WERI-Rb-1 (cell line): Measurements from ENCODE around the gene TANK.
"Not testable (repeated sequence)": the region's sequence is repeated elsewhere in the genome, so short reads cannot be mapped to it uniquely, and the experiment has no call there.

ENCODE experiments used
- DNase-seq: peaks from one replicate; pipeline ENCODE4 v3.0.0-alpha.2; 2020
- H3K27ac ChIP-seq: fragments of 250-450 bp; sonication (Bioruptor Pico); 2 replicates; pipeline ENCODE4 v1.5.1; 2020; ENCODE audit warnings: mild to moderate bottlenecking, moderate library complexity
- H3K27me3 ChIP-seq: fragments of 250-450 bp; sonication (Bioruptor Pico); 2 replicates; pipeline ENCODE4 v1.5.1; 2021; ENCODE audit warnings: mild to moderate bottlenecking, low read depth, moderate library complexity; ENCODE audit not compliant: insufficient read depth, severe bottlenecking
- H3K36me3 ChIP-seq: fragments of 250-450 bp; sonication (Bioruptor Pico); 2 replicates; pipeline ENCODE4 v1.5.1; 2020; ENCODE audit warnings: mild to moderate bottlenecking, moderate library complexity
- H3K4me3 ChIP-seq: 2 replicates; pipeline ENCODE4 v1.5.1; 2011; ENCODE audit warnings: low read depth, mild to moderate bottlenecking, control low read depth, low read length
- H3K9me3 ChIP-seq: fragments of 250-450 bp; sonication (Bioruptor Pico); 2 replicates; pipeline ENCODE4 v1.5.1; 2021; ENCODE audit warnings: mild to moderate bottlenecking, moderate library complexity; ENCODE audit not compliant: severe bottlenecking
- TF ChIP-seq, protein P1 (sequence below): IDR thresholded peaks from 2 replicates; pipeline ENCODE4 v1.5.1; 2011; ENCODE audit warnings: low read depth, mild to moderate bottlenecking, control low read depth, inconsistent platforms, low read length

TANK gene

DNA sequence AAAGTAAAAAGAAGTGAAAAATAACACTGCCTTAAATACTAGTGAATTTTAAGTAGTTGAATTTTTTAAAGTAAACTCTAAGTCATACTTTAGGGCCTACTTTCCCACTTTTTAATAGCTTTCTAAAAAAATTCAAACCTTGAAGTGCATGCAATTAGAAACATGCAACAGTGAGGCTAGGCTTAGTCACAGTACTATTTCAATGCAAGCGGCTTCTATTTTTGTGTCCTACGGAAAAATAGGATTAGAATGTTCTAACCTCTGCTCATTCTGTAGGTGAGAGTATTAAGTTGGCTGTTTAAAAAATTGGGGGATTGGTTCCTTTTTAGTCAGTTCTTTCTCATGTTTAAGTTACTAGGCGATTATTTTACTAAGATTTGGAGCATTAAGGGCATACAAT is 108.9 kb downstream of the TANK start:
- Histone ChIP-seq H3K27ac (no peak overlapping the region), H3K36me3 (no peaks in the 10 kb centered on the region), H3K27me3 (no peaks in the 10 kb centered on the region), H3K4me3 (no peak overlapping the region), H3K9me3 (no peaks in the 10 kb centered on the region)
- TF ChIP-seq, protein P1, sequence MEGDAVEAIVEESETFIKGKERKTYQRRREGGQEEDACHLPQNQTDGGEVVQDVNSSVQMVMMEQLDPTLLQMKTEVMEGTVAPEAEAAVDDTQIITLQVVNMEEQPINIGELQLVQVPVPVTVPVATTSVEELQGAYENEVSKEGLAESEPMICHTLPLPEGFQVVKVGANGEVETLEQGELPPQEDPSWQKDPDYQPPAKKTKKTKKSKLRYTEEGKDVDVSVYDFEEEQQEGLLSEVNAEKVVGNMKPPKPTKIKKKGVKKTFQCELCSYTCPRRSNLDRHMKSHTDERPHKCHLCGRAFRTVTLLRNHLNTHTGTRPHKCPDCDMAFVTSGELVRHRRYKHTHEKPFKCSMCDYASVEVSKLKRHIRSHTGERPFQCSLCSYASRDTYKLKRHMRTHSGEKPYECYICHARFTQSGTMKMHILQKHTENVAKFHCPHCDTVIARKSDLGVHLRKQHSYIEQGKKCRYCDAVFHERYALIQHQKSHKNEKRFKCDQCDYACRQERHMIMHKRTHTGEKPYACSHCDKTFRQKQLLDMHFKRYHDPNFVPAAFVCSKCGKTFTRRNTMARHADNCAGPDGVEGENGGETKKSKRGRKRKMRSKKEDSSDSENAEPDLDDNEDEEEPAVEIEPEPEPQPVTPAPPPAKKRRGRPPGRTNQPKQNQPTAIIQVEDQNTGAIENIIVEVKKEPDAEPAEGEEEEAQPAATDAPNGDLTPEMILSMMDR = no peak
- DNase-seq = no peak

DNA sequence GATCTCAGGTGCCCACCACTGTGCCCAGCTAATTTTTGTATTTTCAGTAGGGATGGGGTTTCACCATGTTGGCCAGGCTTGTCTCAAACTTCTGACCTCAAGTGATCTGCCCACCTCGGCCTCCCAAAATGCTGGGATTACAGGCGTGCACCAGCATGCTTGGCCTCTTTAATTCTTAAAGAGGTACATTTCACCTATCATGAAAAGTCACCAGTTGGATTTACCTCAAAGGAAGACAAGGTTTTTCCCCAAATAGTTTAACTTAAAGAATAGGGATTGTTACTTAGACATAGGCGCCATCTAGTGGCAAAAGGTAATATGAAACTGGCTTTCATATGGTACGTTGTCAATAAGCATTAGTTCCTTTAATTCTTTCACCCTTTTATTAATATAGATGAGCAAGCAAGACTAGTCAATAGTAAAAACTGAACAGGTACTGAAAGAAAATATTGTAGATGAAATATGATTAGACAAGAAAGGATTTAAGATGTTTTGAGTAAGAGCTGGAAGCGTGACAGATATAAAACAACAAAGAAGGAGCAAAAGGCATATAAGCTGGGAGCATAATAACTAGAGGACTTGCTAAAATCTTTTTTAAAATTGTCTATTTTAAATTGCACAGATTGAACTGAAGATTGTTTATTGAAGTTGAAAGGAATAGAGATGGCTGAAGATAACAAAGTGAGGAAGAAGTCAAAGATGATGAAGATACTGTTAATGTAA is 113.0 kb downstream of the TANK start:
- TF ChIP-seq, protein P1 = 0 out of 2 replicates have a peak, but pooled peaks have one; percentile 20
- H3K27ac ChIP-seq = no peak overlapping the region
- no peaks in the 10 kb centered on the region for H3K9me3 ChIP-seq
- DNase-seq = no peak
- no peaks in the 10 kb centered on the region for H3K27me3 ChIP-seq
- no peak overlapping the region for H3K4me3 ChIP-seq
- H3K36me3 ChIP-seq = no peaks in the 10 kb centered on the region

DNA sequence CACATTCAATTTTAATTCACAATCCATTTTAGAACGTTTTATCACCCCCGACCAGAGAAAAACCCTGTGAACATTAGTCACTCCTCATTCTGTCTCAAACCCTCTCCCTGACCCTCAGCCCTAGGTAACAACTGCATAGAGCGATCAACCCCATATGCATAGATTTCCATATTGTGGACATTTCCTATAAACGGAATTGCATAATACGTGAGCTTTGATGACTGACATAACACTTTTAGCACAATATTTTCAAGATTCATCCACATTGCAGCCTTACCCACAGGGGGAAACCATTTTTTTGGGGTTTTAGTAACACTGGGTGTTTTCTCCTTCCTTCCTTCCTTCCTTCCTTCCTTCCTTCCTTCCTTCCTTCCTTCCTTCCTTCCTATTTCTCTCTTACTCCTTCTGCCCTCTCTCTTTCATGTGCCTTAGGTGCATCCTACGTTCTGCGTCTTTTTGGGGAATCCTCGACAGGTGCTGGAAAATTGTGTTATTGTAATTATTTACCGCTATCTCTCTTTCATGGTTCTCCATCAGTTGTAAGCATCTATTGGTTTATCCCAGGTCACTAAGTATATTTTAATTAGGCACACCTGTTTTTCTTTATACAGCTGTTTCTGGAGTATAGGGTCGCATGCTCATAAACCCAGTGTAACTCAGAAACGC is 118.5 kb downstream of the TANK start:
- not testable (repeated sequence) for H3K4me3 ChIP-seq, H3K36me3 ChIP-seq, H3K27me3 ChIP-seq, H3K9me3 ChIP-seq, H3K27ac ChIP-seq
- DNase-seq = peak; percentile 15

DNA sequence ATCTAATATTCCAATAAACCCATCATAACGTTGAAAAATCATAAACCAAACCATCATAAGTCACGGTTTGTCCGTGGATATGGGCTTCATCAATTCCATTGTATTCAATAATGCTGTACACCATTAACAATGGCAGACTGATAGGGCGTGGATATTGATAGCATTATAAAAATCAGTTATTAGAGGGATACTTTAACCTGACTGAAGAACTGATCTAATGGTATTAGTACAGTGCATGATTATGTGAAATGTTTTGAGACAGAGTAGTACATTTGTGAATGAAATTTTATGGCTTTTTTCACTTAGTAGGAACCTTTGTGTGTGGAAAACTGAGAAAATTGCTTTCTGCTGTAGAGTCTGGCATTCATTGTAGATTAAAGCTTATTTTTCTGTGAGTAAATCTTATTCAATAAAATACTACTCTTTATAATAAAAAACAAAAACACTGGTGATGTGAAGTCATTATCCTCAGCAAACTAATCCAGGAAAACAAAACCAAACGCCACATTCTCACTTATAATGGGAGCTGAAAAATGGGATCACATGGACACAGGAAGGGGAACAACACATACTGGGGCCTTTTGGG is 119.1 kb downstream of the TANK start:
- not testable (repeated sequence) for H3K4me3 ChIP-seq, H3K27me3 ChIP-seq, H3K36me3 ChIP-seq, H3K9me3 ChIP-seq, DNase-seq, H3K27ac ChIP-seq

DNA sequence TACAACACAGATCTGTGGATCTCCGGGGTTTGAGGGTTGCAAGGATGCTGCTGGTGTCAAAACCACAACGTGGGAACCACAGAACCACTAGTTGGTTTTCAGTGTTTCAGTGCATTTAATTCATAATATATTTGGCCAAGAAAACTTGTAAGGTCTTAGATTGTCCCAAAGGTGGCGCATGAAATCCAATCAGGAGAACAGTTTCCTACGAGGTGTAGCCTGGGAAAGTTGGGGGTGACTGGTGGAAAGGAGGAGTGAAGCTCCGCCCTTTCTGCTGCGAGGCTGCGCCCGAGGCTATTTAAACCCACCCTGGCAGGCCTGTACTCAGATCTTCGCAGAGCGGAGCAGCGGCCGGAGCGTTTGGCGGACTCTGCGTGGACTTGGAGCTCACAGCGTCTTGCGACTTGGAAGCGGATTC is 120.7 kb downstream of the TANK start:
- not testable (repeated sequence) for H3K36me3 ChIP-seq, H3K27ac ChIP-seq, H3K9me3 ChIP-seq, H3K27me3 ChIP-seq, H3K4me3 ChIP-seq
- DNase-seq = peak; percentile 64

DNA sequence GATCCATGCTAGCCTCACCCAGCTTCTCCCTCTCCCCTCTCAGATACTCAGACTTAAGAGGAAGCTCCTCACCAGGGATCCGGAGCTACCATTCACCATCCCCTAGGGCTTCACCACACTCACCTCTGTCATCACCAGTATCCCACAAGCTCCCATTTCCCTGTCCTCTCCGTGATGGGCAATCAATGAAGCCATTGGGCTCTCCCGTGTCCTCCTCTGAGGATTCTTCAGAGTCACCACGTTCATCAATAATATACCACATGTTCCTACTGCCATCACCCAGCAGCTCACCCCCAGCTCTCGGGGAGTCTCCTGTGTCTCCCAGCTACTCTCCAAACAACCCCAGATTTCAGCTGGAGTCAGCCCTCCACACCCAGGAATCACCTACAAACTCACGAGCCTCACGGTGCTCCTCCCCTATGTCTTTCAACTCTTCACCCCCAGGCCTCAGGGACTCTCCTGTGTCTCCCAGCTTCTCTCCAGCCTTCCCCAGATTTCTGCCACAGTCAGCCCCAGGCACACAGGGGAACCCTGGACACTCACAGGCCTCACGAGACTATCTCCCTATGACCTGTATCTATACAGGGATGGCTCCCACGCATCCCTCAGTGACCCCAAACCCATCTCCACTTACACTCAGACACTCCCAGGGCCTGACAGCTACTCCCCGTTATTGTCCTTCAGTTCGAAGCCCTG is 121.5 kb downstream of the TANK start:
- DNase-seq, H3K36me3 ChIP-seq, H3K27me3 ChIP-seq, H3K27ac ChIP-seq, H3K4me3 ChIP-seq, H3K9me3 ChIP-seq: not testable (repeated sequence)

DNA sequence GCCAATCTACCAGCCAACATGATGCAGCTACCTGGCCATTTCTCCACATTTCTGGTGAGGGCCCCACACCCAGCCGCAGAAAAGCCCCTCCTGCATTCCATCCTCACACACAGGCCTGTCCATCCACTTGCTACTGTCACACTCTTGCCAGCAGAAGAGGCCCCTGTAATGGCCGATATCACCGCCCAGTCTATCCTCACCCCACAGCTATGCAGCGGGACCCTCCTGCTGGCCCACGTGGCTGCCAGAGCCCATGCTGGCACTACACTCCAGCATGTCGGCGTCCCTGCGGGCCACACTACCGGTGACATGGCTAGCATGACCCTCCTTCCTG is 122.0 kb downstream of the TANK start:
- not testable (repeated sequence) for H3K27me3 ChIP-seq, H3K36me3 ChIP-seq, H3K9me3 ChIP-seq, H3K4me3 ChIP-seq, DNase-seq, H3K27ac ChIP-seq

DNA sequence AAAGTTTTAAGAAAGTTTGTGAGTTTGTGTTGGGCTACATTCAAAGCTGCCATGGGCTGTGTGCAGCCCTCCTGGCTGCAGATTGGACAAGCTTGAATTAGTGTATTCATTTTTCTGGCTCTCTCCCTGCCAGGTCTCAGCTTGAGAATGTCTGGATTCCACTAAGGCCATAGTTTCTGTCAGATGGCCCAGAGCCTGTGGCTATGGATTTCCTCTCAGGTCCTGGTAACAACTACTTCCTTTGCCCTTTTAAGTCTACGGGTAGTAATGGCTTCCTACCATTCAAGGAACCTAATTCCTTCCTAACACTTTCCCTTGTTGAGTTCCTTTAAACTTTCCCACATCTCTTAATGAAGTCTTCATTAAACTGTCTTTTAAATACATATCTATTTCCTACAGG is 123.7 kb downstream of the TANK start:
- Histone ChIP-seq H3K27ac (no peak overlapping the region), H3K27me3 (no peaks in the 10 kb centered on the region), H3K9me3 (peaks cover 5% of the 10 kb centered on the region), H3K36me3 (no peaks in the 10 kb centered on the region), H3K4me3 (no peak overlapping the region)
- TF ChIP-seq, protein P1 = no peak
- DNase-seq = no peak
